Measurements from ENCODE around the gene CUX1.

Gene CUX1

GRCh38 chr7:102283477-102284189 lies 466.2 kb downstream of the CUX1 start:
- H3K9me3 ChIP-seq (ENCODE audit: insufficient read depth, low read length): no peaks in the 10 kb centered on the region
- no peak overlapping the region for H3K4me3 ChIP-seq (ENCODE audit: insufficient read length, low read depth)
- DNase-seq (ENCODE audit: low read depth, low spot score): no peak
- no peaks in the 10 kb centered on the region for H3K36me3 ChIP-seq (ENCODE audit: insufficient read depth, insufficient read length, low read length)
- peaks cover 32% of the 10 kb centered on the region for H3K4me1 ChIP-seq (ENCODE audit: insufficient read depth, insufficient read length)
- no peaks in the 10 kb centered on the region for H3K27me3 ChIP-seq (ENCODE audit: insufficient read depth, insufficient read length)
- TF ChIP-seq YY1 (IDR thresholded peaks at IDR 0.05; ENCODE audit: insufficient read depth, insufficient read length) (no peak), ZNF274 (IDR thresholded peaks at IDR 0.05; ENCODE audit: low read depth, low read length) (no peak), SUZ12 (IDR thresholded peaks at IDR 0.05; ENCODE audit: extremely low read depth, insufficient read depth, insufficient read length) (no peak)
- H3K9ac ChIP-seq (ENCODE audit: insufficient read length, low read depth): no peak overlapping the region

- DNase-seq (ENCODE audit: low read depth, low spot score): no peak
- Histone ChIP-seq H3K4me3 (ENCODE audit: insufficient read length, low read depth) (no peak overlapping the region), H3K9ac (ENCODE audit: insufficient read length, low read depth) (no peak overlapping the region), H3K9me3 (ENCODE audit: insufficient read depth, low read length) (no peaks in the 10 kb centered on the region), H3K27me3 (ENCODE audit: insufficient read depth, insufficient read length) (no peaks in the 10 kb centered on the region), H3K36me3 (ENCODE audit: insufficient read depth, insufficient read length, low read length) (no peaks in the 10 kb centered on the region), H3K4me1 (ENCODE audit: insufficient read depth, insufficient read length) (peaks cover 30% of the 10 kb centered on the region)
- TF ChIP-seq ZNF274 (IDR thresholded peaks at IDR 0.05; ENCODE audit: low read depth, low read length) (no peak), YY1 (IDR thresholded peaks at IDR 0.05; ENCODE audit: insufficient read depth, insufficient read length) (no peak), SUZ12 (IDR thresholded peaks at IDR 0.05; ENCODE audit: extremely low read depth, insufficient read depth, insufficient read length) (no peak)
These were observed 467.0 kb downstream of the CUX1 start for GRCh38 chr7:102284399-102284798.

GRCh38 chr7:102284891-102285539 lies 467.6 kb downstream of the CUX1 start:
- no peaks in the 10 kb centered on the region for H3K27me3 ChIP-seq (ENCODE audit: insufficient read depth, insufficient read length)
- TF ChIP-seq ZNF274 (IDR thresholded peaks at IDR 0.05; ENCODE audit: low read depth, low read length): no peak
- TF ChIP-seq YY1 (IDR thresholded peaks at IDR 0.05; ENCODE audit: insufficient read depth, insufficient read length): no peak
- no peak for TF ChIP-seq SUZ12 (IDR thresholded peaks at IDR 0.05; ENCODE audit: extremely low read depth, insufficient read depth, insufficient read length)
- H3K9me3 ChIP-seq (ENCODE audit: insufficient read depth, low read length): no peaks in the 10 kb centered on the region
- no peaks in the 10 kb centered on the region for H3K36me3 ChIP-seq (ENCODE audit: insufficient read depth, insufficient read length, low read length)
- no peak for DNase-seq (ENCODE audit: low read depth, low spot score)
- peak overlapping the region; percentile 26 for H3K9ac ChIP-seq (ENCODE audit: insufficient read length, low read depth)
- peaks cover 24% of the 10 kb centered on the region for H3K4me1 ChIP-seq (ENCODE audit: insufficient read depth, insufficient read length)
- H3K4me3 ChIP-seq (ENCODE audit: insufficient read length, low read depth): no peak overlapping the region

- Histone ChIP-seq H3K27me3 (ENCODE audit: insufficient read depth, insufficient read length) (no peaks in the 10 kb centered on the region), H3K36me3 (ENCODE audit: insufficient read depth, insufficient read length, low read length) (no peaks in the 10 kb centered on the region), H3K9ac (ENCODE audit: insufficient read length, low read depth) (peak overlapping the region; percentile 93)
These were observed 468.3 kb downstream of the CUX1 start for GRCh38 chr7:102285540-102286236.

GRCh38 chr7:102286237-102287110 lies 469.0 kb downstream of the CUX1 start, which contains the start of gene SH2B2:
Gene SH2B2 (plus strand): TSS chr7:102286868. CDS start chr7:102300551, 13,683 bp downstream.
- DNase-seq (ENCODE audit: low read depth, low spot score): no peak
- Histone ChIP-seq H3K9me3 (ENCODE audit: insufficient read depth, low read length) (no peaks in the 10 kb centered on the region), H3K4me3 (ENCODE audit: insufficient read length, low read depth) (peak within 1 kb of the TSS; percentile 77), H3K9ac (ENCODE audit: insufficient read length, low read depth) (peak within 1 kb of the TSS; percentile 93), H3K4me1 (ENCODE audit: insufficient read depth, insufficient read length) (peaks cover 26% of the 10 kb centered on the region), H3K36me3 (ENCODE audit: insufficient read depth, insufficient read length, low read length) (no peaks in the 10 kb centered on the region), H3K27me3 (ENCODE audit: insufficient read depth, insufficient read length) (no peaks in the 10 kb centered on the region)
- TF ChIP-seq SUZ12 (IDR thresholded peaks at IDR 0.05; ENCODE audit: extremely low read depth, insufficient read depth, insufficient read length): no peak
- TF ChIP-seq YY1 (IDR thresholded peaks at IDR 0.05; ENCODE audit: insufficient read depth, insufficient read length): no peak
- TF ChIP-seq ZNF274 (IDR thresholded peaks at IDR 0.05; ENCODE audit: low read depth, low read length): no peak

More at GRCh38 chr7:102285540-102286236, 468.3 kb downstream of the CUX1 start:
- TF ChIP-seq SUZ12 (IDR thresholded peaks at IDR 0.05; ENCODE audit: extremely low read depth, insufficient read depth, insufficient read length) (no peak), ZNF274 (IDR thresholded peaks at IDR 0.05; ENCODE audit: low read depth, low read length) (no peak), YY1 (IDR thresholded peaks at IDR 0.05; ENCODE audit: insufficient read depth, insufficient read length) (no peak)
- no peak for DNase-seq (ENCODE audit: low read depth, low spot score)
- Histone ChIP-seq H3K4me3 (ENCODE audit: insufficient read length, low read depth) (peak overlapping the region; percentile 77), H3K4me1 (ENCODE audit: insufficient read depth, insufficient read length) (peaks cover 21% of the 10 kb centered on the region), H3K9me3 (ENCODE audit: insufficient read depth, low read length) (no peaks in the 10 kb centered on the region)

GRCh38 chr7:102287111-102287980 lies 469.9 kb downstream of the CUX1 start:
- Histone ChIP-seq H3K9me3 (ENCODE audit: insufficient read depth, low read length) (no peaks in the 10 kb centered on the region), H3K27me3 (ENCODE audit: insufficient read depth, insufficient read length) (no peaks in the 10 kb centered on the region), H3K9ac (ENCODE audit: insufficient read length, low read depth) (peak overlapping the region; percentile 88), H3K4me1 (ENCODE audit: insufficient read depth, insufficient read length) (peaks cover 27% of the 10 kb centered on the region), H3K36me3 (ENCODE audit: insufficient read depth, insufficient read length, low read length) (no peaks in the 10 kb centered on the region), H3K4me3 (ENCODE audit: insufficient read length, low read depth) (peak overlapping the region; percentile 73)
- no peak for DNase-seq (ENCODE audit: low read depth, low spot score)
- no peak for TF ChIP-seq YY1 (IDR thresholded peaks at IDR 0.05; ENCODE audit: insufficient read depth, insufficient read length)
- TF ChIP-seq ZNF274 (IDR thresholded peaks at IDR 0.05; ENCODE audit: low read depth, low read length): no peak
- no peak for TF ChIP-seq SUZ12 (IDR thresholded peaks at IDR 0.05; ENCODE audit: extremely low read depth, insufficient read depth, insufficient read length)

All from NT2/D1 (cell line).